ENCODE data around the gene SCARF1.
"Not testable (repeated sequence)": the region's sequence is repeated elsewhere in the genome, so short reads cannot be mapped to it uniquely, and the experiment has no call there.

The SCARF1 gene

GRCh38 chr17:1645207-1646171 lies at the start of gene SCARF1:
Gene SCARF1 (minus strand): TSS chr17:1645732. CDS start chr17:1645697, 35 bp downstream.
- DNase-seq = no peak

GRCh38 chr17:1693339-1693738 lies 47.8 kb upstream of the SCARF1 start:
- DNase-seq = no peak

- no peak for DNase-seq
Measured at GRCh38 chr17:1690544-1691221, 45.2 kb upstream of the SCARF1 start.

- not testable (repeated sequence) for DNase-seq
Measured at GRCh38 chr17:1688405-1688804, 42.9 kb upstream of the SCARF1 start.

GRCh38 chr17:1686086-1686485 lies 40.6 kb upstream of the SCARF1 start:
- no peak for DNase-seq

- DNase-seq = peak; percentile 94
Measured at GRCh38 chr17:1684378-1685189, 39.1 kb upstream of the SCARF1 start, which contains the start of gene PRPF8. Gene PRPF8 (minus strand): TSS chr17:1684867. CDS start chr17:1684571, 296 bp downstream.

GRCh38 chr17:1683459-1683858 lies 37.9 kb upstream of the SCARF1 start:
- DNase-seq = no peak

GRCh38 chr17:1676401-1676800 lies 30.9 kb upstream of the SCARF1 start:
- no peak for DNase-seq

GRCh38 chr17:1673041-1673785 lies 27.7 kb upstream of the SCARF1 start:
- no peak for DNase-seq

GRCh38 chr17:1663934-1664333 lies 18.4 kb upstream of the SCARF1 start:
- not testable (repeated sequence) for DNase-seq

- no peak for DNase-seq
Measured at GRCh38 chr17:1661045-1661444, 15.5 kb upstream of the SCARF1 start.

- no peak for DNase-seq
Measured at GRCh38 chr17:1658100-1658499, 12.6 kb upstream of the SCARF1 start.

GRCh38 chr17:1653735-1654134 lies 8.2 kb upstream of the SCARF1 start:
- DNase-seq = no peak

- not testable (repeated sequence) for DNase-seq
Measured at GRCh38 chr17:1652794-1653193, 7.3 kb upstream of the SCARF1 start.

- no peak for DNase-seq
Measured at GRCh38 chr17:1651559-1651844, 6.0 kb upstream of the SCARF1 start.

GRCh38 chr17:1650731-1651558 lies 5.4 kb upstream of the SCARF1 start:
- DNase-seq = no peak

- DNase-seq = peak; percentile 47
Measured at GRCh38 chr17:1649844-1650501, 4.4 kb upstream of the SCARF1 start, which contains the start of gene RILP. Gene RILP (minus strand): TSS chr17:1649866. CDS start chr17:1649804, 62 bp downstream.

- DNase-seq = peak; percentile 78
Measured at GRCh38 chr17:1648963-1649843, 3.7 kb upstream of the SCARF1 start.

- DNase-seq = no peak
Measured at GRCh38 chr17:1648173-1648962, 2.8 kb upstream of the SCARF1 start.

Measured in 8988T (cell line).